Subcutaneous adipose tissue (tissue), 4 donors: ENCODE results near the gene LDLRAD2. TPM values are rescaled to one million over a fixed set of nuclear protein-coding genes. Genes with fewer than 3 reads are reported as not detected.

Experiments
- total RNA-seq, 4 donors: library from RNA; depleted of rRNA; stranded (reverse); fragments of >200 nt; gene quantifications; one replicate each; pipeline ENCODE4 v1.1.0, GENCODE V29; 2016
- TF ChIP-seq, protein P1 (sequence below): fragments of 450-650 bp; IDR thresholded peaks from one replicate; pipeline ENCODE4 v1.5.1; 2016; ENCODE audit warnings: low read depth, mild to moderate bottlenecking, control low read depth, antibody characterized with exemption, moderate library complexity

Gene LDLRAD2
- total RNA-seq, 4 donors from 2014 or later: not detected

DNA sequence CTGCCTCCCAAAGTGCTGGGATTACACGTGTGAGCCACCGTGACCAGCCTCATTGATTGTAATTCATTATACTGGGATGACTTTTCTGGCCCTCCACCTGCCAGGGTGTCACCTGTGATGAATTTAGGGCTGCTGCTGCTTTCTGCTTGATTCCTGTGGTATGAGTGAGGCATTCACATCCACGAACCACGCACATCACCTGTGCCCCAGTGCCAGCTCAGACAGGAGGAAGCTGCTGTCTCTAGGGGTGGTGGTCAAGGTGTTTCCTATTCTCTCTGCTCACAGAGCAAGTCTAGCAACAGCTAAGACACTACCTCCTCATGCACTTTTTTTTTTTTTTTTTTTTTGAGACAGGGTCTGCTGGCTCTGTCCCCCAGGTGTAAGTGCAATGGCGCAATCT is 12.3 kb upstream of the LDLRAD2 start:
- TF ChIP-seq, protein P1, sequence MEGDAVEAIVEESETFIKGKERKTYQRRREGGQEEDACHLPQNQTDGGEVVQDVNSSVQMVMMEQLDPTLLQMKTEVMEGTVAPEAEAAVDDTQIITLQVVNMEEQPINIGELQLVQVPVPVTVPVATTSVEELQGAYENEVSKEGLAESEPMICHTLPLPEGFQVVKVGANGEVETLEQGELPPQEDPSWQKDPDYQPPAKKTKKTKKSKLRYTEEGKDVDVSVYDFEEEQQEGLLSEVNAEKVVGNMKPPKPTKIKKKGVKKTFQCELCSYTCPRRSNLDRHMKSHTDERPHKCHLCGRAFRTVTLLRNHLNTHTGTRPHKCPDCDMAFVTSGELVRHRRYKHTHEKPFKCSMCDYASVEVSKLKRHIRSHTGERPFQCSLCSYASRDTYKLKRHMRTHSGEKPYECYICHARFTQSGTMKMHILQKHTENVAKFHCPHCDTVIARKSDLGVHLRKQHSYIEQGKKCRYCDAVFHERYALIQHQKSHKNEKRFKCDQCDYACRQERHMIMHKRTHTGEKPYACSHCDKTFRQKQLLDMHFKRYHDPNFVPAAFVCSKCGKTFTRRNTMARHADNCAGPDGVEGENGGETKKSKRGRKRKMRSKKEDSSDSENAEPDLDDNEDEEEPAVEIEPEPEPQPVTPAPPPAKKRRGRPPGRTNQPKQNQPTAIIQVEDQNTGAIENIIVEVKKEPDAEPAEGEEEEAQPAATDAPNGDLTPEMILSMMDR: no peak

DNA sequence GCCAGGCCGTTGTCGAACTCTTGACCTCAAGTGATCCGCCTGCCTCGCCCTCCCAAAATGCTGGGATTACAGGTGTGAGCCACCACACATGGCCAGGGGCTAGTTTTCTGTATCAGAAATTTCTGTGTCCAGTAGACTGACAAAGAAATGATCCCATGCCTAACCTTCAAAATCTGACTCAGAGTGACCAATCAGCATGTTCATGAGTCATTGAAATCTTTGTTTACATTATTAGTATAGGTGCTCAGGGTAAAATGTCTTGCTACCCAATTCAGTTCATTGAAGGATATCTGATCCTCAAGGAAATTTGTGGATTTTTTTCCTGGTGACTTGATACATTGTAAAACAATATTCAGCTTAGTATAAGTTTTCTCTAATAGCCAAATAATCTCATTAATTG is 11.0 kb upstream of the LDLRAD2 start:
- TF ChIP-seq, protein P1: no peak

DNA sequence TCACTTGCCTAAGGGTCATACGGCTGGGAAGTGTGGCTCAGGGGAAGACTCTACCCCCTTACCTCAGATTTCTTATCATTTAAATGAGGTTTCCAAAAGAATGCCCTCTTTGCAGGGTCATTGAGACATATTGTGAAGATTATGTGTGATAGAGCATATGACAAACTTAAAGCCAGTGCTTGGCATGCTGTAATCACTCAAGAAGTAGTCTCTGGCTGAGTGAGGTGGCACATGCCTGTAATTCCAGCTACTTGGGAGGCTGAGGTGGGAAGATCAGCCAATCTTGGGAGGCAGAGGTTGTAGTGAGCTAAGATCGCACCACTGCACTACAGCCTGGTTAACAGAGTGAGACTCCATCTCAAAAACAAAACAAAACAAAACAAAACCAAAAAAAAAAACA is 7.5 kb upstream of the LDLRAD2 start:
- TF ChIP-seq, protein P1: no peak

DNA sequence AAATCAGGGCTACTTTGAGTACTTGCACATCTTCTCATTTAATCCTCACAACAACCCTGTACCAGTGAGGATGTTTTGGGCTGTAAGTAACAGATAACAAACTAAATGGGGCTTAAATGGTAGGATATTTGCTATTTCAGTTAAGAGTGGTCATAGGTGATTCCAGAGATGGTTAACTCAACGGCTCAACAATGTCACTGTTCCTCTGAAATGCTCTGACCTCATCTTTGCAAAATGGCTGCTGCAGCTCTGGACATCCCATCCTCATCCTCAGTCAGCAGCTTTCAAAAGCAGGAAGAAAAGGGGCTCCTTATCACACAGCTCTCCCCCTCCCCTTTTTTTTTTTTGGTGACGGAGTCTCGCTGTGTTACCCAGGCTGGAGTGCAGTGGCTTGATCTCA is 1.5 kb downstream of the LDLRAD2 start:
- TF ChIP-seq, protein P1: no peak

DNA sequence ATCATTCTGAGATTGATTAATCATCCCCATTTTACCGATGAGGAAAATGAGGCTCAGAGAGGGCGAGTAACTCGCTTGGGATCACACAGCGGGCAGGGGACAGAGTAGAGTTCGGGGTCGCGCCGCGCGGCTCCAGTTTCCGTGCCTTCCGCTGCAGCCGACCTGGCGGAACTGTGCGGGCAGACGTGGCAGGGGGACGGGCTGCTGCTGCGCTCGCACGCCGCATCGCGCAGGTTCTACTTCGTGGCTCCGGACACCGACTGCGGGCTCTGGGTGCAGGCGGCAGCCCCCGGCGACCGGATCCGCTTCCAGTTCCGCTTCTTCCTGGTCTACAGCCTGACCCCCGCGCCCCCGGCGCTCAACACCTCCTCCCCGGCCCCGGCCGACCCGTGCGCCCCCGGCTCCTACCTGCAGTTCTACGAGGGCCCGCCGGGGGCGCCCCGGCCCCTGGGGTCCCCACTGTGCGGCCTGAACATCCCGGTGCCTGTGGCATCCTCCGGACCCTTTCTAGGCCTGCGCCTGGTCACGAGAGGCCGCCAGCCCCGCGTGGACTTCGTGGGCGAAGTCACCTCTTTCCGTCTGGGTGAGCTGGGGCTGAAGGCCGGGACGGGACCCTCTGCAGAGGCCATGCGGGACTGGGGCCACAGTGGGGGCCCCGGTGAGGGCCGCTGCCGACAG is 2.3 kb downstream of the LDLRAD2 start:
- TF ChIP-seq, protein P1: no peak

DNA sequence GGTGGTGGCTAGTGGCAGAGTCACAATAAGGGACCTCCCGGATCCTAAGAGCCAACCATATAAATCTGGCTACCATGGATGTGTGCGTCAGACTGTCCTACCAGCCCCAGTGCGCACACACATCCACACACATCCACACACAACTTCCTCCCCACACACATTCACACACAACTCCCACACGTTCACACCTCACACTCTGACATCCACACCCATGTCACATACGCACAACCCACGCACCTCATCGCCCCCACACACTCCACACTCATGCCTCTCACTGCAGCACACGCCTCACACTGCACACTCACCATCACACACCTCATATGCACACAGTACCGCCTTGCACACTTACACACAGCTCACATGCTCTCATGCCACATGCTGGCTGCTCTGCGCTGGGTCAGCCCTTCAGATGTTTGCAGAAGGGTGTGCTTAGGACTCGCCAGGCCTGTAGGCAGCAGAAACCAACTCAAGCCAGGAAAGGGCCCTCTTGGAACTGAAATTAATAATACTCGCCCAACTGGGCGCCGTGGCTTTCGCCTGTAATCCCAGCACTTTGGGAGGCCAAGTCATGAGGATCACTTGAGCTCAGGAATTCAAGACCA is 3.0 kb downstream of the LDLRAD2 start:
- TF ChIP-seq, protein P1: no peak

DNA sequence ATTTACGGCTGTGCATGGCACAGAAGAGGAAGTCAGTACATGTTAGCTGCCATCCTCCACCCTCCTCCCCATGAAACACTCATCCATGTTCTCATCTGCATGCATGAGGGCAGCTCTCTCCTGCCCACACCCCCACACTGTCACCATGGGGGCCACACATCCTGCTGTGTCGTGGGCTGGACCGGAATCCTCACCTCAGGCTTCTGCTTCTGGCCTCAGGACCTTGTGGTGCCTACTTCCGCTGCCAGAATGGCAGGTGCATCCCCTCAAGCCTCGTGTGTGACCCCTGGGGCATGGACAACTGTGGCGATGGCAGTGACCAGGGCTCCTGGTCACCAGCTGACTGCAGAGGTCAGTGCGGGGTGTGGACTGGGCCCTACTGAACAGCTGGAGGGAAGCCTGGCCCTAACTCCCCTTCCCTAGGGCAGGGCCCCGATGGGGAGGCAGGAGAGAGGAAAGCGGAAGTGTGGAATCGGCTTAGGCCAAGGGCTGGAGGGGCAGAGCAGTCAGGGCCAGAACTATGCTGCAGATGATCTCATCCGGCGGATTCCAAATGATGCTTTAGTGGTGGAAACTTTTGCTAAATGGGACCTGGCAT is 3.8 kb downstream of the LDLRAD2 start:
- TF ChIP-seq, protein P1: no peak
